Measurements from ENCODE around the gene CAPN1. TPM values are rescaled to one million over a fixed set of nuclear protein-coding genes. Genes with fewer than 3 reads are reported as not detected.

CAPN1 gene
- total and polyA plus RNA-seq, 9 of the 15 experiments (the other 6 are each of a cell fraction or from before 2014, with no cell fraction given) = 3.5 to 199 (median 61.6) TPM

- intact Hi-C loops (cut with micrococcal nuclease) = no loop called here
- POLR2A ChIA-PET = no interaction called here
- BruUV-seq (replicated peaks) = no TSS peak
- TF ChIP-seq KAT7 (CRISPR knock-in tag; IDR thresholded peaks at IDR 0.05; ENCODE audit: borderline replicate concordance) = no peak
- TF ChIP-seq HNRNPLL (IDR thresholded peaks at IDR 0.05; ENCODE audit: low read depth, low read length, poor library complexity, severe bottlenecking) = no peak
- TF ChIP-seq E2F1 (CRISPR knock-in tag; IDR thresholded peaks at IDR 0.05) = no peak
- TF ChIP-seq MTF1 (CRISPR knock-in tag; IDR thresholded peaks at IDR 0.05; ENCODE audit: borderline replicate concordance) = no peak
- no peak for TF ChIP-seq TRIM24 (IDR thresholded peaks at IDR 0.05)
- no peak for TF ChIP-seq GATAD2B (IDR thresholded peaks at IDR 0.05; ENCODE audit: borderline replicate concordance)
- no peak for TF ChIP-seq CHD4 (IDR thresholded peaks at IDR 0.05; ENCODE audit: insufficient read depth, insufficient replicate concordance, low read depth, low read length, poor library complexity, severe bottlenecking)
- TF ChIP-seq RAD51 (IDR thresholded peaks at IDR 0.05; ENCODE audit: borderline replicate concordance, low read depth) = no peak
- TF ChIP-seq ZNF316 (IDR thresholded peaks at IDR 0.05) = no peak
- no peak for TF ChIP-seq SRSF7 (optimal IDR thresholded peaks at IDR 0.05; ENCODE audit: low read depth, low read length)
- no peak for TF ChIP-seq U2AF1 (optimal IDR thresholded peaks at IDR 0.05; ENCODE audit: low read depth, low read length)
- TF ChIP-seq MYBL2 (IDR thresholded peaks at IDR 0.05; ENCODE audit: low read depth) = no peak
- no peak for TF ChIP-seq MYBL2 (CRISPR knock-in tag; IDR thresholded peaks at IDR 0.05; ENCODE audit: borderline replicate concordance)
- no peak for TF ChIP-seq ELF1 (tag; IDR thresholded peaks at IDR 0.05)
- TF ChIP-seq TEAD2 (tag; IDR thresholded peaks at IDR 0.05) = no peak
- no peak for TF ChIP-seq BDP1 (IDR thresholded peaks at IDR 0.05; ENCODE audit: insufficient read depth, insufficient read length)
Measured at GRCh38 chr11:65185171-65185570, 3.4 kb downstream of the CAPN1 start.

More at GRCh38 chr11:65185171-65185570, 3.4 kb downstream of the CAPN1 start:
- no peak overlapping the region for H3K4me3 ChIP-seq
- FAIRE-seq = no peak
- H2AFZ ChIP-seq (ENCODE audit: low read depth, low read length) = no peak overlapping the region
- H3K4me2 ChIP-seq (ENCODE audit: insufficient read depth, low read length) = no peak overlapping the region
- no peak for DNase-seq (ENCODE audit: extremely low read depth in 1 of 4, low spot score in 3 of 4)
- no peak overlapping the region for H3K9ac ChIP-seq (ENCODE audit: insufficient read depth in 1 of 2, low read depth in 2 of 2, low read length in 2 of 2)
- no peak for ATAC-seq
- no peaks in the 10 kb centered on the region for H4K20me1 ChIP-seq (replicated peaks; ENCODE audit: control insufficient read depth, insufficient read depth, low read length)
- WGBS (ENCODE audit: insufficient coverage, low coverage, missing lambda C conversion rate) = 83% methylated on average over 2 of the region's 2 CpGs
- H3K27me3 ChIP-seq (ENCODE audit: control insufficient read depth in 2 of 2, insufficient read depth in 2 of 2, low read length in 2 of 2) = no peaks in the 10 kb centered on the region
- H3K36me3 ChIP-seq (ENCODE audit: control insufficient read depth, insufficient read depth, low read length) = peaks cover 72% of the 10 kb centered on the region
- H3K4me1 ChIP-seq (replicated peaks in 1 of 2; ENCODE audit: control insufficient read depth in 2 of 2, insufficient read depth in 2 of 2, low read length in 2 of 2) = peaks cover 9 to 56% of the 10 kb centered on the region in 2 experiments
- in situ Hi-C loops (cut with MboI) = no loop called here
- CTCF ChIA-PET (ENCODE audit: low intra/inter-chr PET ratio) = no interaction called here
- peaks cover 3% of the 10 kb centered on the region for H3K9me1 ChIP-seq (ENCODE audit: control insufficient read depth, insufficient read depth, low read length)
- H3K27ac ChIP-seq (ENCODE audit: extremely low read depth, low read depth, low read length) = no peak overlapping the region
- H3K9me3 ChIP-seq (replicated peaks; ENCODE audit: control insufficient read depth, insufficient read depth, low read depth, low read length) = no peaks in the 10 kb centered on the region
- peaks cover 41% of the 10 kb centered on the region for H3K79me2 ChIP-seq (ENCODE audit: control insufficient read depth, insufficient read depth, low read length)

All from K562 (cell line).